ENCODE results near the gene CNTNAP5. TPM values are rescaled to one million over a fixed set of nuclear protein-coding genes. Genes with fewer than 3 reads are reported as not detected.

CNTNAP5 gene
- total and polyA plus RNA-seq, 4 donors, result not detected

DNA sequence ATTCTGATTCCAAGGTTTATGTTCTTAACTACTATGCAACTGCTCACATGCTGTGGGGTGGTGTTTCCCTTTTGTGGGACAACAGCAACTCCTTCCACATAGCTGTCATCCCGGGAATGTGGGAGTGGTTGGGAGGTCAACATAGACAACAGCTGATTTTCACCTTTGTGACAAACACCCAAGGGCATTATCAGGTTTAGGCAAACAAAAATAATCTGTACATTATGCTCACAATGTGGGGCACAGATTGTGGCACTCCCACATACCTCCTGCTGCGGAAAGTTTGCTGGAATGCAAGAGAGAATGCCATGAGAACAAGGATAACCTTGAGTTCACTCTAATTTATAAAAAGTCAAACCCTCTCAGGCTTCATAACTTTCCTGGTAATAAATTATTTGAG, 582.6 kb downstream of the CNTNAP5 start (continued):
- TF ChIP-seq, protein P1, sequence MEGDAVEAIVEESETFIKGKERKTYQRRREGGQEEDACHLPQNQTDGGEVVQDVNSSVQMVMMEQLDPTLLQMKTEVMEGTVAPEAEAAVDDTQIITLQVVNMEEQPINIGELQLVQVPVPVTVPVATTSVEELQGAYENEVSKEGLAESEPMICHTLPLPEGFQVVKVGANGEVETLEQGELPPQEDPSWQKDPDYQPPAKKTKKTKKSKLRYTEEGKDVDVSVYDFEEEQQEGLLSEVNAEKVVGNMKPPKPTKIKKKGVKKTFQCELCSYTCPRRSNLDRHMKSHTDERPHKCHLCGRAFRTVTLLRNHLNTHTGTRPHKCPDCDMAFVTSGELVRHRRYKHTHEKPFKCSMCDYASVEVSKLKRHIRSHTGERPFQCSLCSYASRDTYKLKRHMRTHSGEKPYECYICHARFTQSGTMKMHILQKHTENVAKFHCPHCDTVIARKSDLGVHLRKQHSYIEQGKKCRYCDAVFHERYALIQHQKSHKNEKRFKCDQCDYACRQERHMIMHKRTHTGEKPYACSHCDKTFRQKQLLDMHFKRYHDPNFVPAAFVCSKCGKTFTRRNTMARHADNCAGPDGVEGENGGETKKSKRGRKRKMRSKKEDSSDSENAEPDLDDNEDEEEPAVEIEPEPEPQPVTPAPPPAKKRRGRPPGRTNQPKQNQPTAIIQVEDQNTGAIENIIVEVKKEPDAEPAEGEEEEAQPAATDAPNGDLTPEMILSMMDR (IDR thresholded peaks at IDR 0.05; ENCODE audit: low read depth, low read length, missing input control), result no peak
- TF ChIP-seq, protein P2, sequence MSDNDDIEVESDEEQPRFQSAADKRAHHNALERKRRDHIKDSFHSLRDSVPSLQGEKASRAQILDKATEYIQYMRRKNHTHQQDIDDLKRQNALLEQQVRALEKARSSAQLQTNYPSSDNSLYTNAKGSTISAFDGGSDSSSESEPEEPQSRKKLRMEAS (IDR thresholded peaks at IDR 0.05), result no peak

DNA sequence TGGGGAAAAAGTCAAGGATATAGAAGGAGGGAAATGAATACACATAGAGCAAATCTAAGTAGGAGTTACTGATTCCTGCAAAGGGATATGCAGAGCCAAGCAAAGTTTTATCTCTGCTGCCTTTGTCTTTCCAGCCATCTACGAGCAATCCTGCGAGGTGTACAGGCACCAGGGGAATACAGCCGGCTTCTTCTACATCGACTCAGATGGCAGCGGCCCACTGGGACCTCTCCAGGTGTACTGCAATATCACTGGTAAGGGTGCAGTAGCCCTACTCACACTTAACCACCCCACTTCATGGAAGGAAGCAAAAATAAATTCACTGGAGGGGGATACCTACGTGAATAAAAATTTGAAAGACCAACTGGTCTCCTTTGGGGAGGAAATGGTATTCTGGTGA, 584.6 kb downstream of the CNTNAP5 start:
- WGBS, result 64% methylated on average over 6 of the region's 6 CpGs
- TF ChIP-seq HNF4G (IDR thresholded peaks at IDR 0.05) (no peak), RXRA (IDR thresholded peaks at IDR 0.05) (no peak), TAF1 (conservative IDR thresholded peaks at IDR 0.05) (no peak), SP1 (IDR thresholded peaks at IDR 0.05) (no peak), RAD21 (IDR thresholded peaks at IDR 0.05) (no peak), JUND (IDR thresholded peaks at IDR 0.05) (no peak), FOXA2 (IDR thresholded peaks at IDR 0.05) (no peak), FOXA1 (IDR thresholded peaks at IDR 0.05) (no peak), NR2F2 (IDR thresholded peaks at IDR 0.05) (no peak), YY1 (IDR thresholded peaks at IDR 0.05) (no peak)
- TF ChIP-seq, protein P1 (IDR thresholded peaks at IDR 0.05; ENCODE audit: low read depth, low read length, missing input control), result no peak
- TF ChIP-seq, protein P3, sequence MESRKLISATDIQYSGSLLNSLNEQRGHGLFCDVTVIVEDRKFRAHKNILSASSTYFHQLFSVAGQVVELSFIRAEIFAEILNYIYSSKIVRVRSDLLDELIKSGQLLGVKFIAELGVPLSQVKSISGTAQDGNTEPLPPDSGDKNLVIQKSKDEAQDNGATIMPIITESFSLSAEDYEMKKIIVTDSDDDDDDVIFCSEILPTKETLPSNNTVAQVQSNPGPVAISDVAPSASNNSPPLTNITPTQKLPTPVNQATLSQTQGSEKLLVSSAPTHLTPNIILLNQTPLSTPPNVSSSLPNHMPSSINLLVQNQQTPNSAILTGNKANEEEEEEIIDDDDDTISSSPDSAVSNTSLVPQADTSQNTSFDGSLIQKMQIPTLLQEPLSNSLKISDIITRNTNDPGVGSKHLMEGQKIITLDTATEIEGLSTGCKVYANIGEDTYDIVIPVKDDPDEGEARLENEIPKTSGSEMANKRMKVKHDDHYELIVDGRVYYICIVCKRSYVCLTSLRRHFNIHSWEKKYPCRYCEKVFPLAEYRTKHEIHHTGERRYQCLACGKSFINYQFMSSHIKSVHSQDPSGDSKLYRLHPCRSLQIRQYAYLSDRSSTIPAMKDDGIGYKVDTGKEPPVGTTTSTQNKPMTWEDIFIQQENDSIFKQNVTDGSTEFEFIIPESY (IDR thresholded peaks at IDR 0.05), result no peak
- TF ChIP-seq, protein P4, sequence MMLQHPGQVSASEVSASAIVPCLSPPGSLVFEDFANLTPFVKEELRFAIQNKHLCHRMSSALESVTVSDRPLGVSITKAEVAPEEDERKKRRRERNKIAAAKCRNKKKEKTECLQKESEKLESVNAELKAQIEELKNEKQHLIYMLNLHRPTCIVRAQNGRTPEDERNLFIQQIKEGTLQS (IDR thresholded peaks at IDR 0.05), result no peak
- TF ChIP-seq, protein P5, sequence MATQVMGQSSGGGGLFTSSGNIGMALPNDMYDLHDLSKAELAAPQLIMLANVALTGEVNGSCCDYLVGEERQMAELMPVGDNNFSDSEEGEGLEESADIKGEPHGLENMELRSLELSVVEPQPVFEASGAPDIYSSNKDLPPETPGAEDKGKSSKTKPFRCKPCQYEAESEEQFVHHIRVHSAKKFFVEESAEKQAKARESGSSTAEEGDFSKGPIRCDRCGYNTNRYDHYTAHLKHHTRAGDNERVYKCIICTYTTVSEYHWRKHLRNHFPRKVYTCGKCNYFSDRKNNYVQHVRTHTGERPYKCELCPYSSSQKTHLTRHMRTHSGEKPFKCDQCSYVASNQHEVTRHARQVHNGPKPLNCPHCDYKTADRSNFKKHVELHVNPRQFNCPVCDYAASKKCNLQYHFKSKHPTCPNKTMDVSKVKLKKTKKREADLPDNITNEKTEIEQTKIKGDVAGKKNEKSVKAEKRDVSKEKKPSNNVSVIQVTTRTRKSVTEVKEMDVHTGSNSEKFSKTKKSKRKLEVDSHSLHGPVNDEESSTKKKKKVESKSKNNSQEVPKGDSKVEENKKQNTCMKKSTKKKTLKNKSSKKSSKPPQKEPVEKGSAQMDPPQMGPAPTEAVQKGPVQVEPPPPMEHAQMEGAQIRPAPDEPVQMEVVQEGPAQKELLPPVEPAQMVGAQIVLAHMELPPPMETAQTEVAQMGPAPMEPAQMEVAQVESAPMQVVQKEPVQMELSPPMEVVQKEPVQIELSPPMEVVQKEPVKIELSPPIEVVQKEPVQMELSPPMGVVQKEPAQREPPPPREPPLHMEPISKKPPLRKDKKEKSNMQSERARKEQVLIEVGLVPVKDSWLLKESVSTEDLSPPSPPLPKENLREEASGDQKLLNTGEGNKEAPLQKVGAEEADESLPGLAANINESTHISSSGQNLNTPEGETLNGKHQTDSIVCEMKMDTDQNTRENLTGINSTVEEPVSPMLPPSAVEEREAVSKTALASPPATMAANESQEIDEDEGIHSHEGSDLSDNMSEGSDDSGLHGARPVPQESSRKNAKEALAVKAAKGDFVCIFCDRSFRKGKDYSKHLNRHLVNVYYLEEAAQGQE (IDR thresholded peaks at IDR 0.05), result no peak
- TF ChIP-seq, protein P2 (IDR thresholded peaks at IDR 0.05), result no peak
- H3K4me1 ChIP-seq (ENCODE audit: control insufficient read depth in 4 of 4, insufficient read depth in 4 of 4, low read length in 3 of 4), result no peaks in the 10 kb centered on the region

More for the DNA sequence above, 584.6 kb downstream of the CNTNAP5 start:
- Histone ChIP-seq H3K36me3 (ENCODE audit: control insufficient read depth in 4 of 4, insufficient read depth in 3 of 4, low read depth in 1 of 4, low read length in 3 of 4) (no peaks in the 10 kb centered on the region), H3K27ac (ENCODE audit: low read depth in 1 of 2, low read length in 2 of 2) (no peak overlapping the region), H3K9me3 (ENCODE audit: control insufficient read depth in 4 of 4, low read length in 3 of 4) (no peaks in the 10 kb centered on the region), H3K4me3 (ENCODE audit: low read depth in 1 of 3, low read length in 3 of 3) (no peak overlapping the region), H3K9ac (ENCODE audit: low read depth in 1 of 2, low read length in 2 of 2) (no peak overlapping the region), H3K27me3 (ENCODE audit: control insufficient read depth in 4 of 4, insufficient read depth in 4 of 4, low read length in 3 of 4) (peaks cover 0 to 3% (median 0%) of the 10 kb centered on the region in 4 donors)
- no peak for DNase-seq (ENCODE audit: low spot score)
